GM19043 (cell line): Measurements from ENCODE around the gene CAPN9.

Source experiments
- ATAC-seq: cut with Tn5 transposase; IDR thresholded peaks from one replicate; pipeline ENCODE4 v1.9.1; 2021; ENCODE audit warnings: low read depth; ENCODE audit not compliant: unreplicated experiment

The CAPN9 gene

DNA sequence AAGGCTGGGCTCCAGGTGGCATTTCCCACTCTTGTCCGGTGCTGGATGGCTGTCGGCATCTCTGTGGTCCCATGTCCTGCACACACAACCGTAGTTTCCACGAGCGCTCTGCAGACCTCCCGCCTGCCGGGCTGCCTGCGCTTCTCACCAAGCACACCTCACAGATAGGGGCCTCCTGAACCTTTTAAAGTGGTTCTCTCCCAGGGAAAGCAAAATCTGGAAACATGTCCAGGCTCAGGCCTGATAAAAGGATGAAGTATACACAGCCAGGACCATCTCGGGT is 46.2 kb downstream of the CAPN9 start:
- ATAC-seq = no peak

- no peak for ATAC-seq
These were observed 47.2 kb downstream of the CAPN9 start for GRCh38 chr1:230794431-230794830.

DNA sequence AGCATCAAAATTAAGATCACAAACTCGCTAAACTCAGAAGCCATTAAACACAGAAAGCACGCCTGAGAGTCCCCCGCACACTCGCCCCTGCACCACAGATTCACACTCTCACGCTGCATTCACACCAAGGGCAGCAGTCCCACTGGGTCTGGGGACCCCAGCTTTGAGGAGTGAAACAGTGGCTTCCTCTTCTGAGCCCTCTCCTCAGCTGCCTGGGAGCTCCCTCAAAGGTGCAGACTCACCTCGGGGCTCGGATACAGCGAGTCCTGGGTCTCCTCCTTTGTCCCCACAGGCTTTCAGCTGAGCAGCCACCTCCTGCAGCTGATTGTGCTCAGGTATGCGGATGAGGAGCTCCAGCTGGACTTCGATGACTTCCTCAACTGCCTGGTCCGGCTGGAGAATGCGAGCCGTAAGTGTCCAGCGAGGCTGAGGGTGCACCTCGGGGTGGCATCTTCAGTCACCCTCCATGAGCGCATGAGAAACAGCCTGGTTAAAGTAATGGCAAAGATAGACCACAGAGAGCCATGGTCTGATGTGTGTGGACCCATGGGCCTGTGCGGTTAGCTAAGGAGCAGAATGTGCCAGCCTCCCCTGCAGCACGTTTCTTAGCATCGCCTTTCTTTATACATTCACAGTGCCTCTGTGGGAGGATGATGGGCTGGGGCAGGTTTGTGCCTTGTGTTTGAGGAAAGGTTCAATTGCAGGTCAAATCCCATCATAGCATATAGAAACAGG is 47.9 kb downstream of the CAPN9 start:
- ATAC-seq = no peak

GRCh38 chr1:230796626-230797025 is 49.4 kb downstream of the CAPN9 start:
- no peak for ATAC-seq

DNA sequence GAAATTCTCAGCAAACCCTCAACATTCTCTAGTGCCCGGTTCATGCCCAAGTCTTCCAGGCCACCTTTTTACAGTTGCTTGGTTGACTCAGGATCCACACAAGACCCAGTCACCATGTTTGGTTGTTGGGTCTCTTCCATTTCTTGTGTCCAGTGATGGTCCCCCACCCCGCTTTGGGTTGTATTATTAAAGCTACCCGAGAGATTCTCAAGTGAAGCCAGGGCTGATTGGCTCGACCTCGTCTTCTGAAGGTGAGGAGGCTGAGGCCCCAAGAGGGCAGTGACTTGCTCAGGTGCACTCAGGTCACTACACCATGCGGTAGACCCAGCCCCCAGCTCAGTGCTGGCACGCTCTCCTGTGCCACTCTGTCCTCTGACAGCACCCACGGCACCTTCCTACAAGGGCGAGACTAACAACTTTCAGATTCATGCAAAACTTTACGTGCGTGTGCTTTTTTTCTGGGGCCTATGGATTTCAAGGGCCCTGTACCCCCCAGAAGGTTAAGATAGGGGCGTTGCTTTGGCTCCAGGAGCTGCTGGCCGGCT is 50.3 kb downstream of the CAPN9 start:
- no peak for ATAC-seq

GRCh38 chr1:230797942-230798365 is 50.8 kb downstream of the CAPN9 start:
- no peak for ATAC-seq

- no peak for ATAC-seq
These were observed 51.3 kb downstream of the CAPN9 start for GRCh38 chr1:230798491-230798890.

- no peak for ATAC-seq
These were observed 54.0 kb downstream of the CAPN9 start for GRCh38 chr1:230800891-230801840.

- no peak for ATAC-seq
These were observed 57.2 kb downstream of the CAPN9 start for GRCh38 chr1:230804396-230804795.

DNA sequence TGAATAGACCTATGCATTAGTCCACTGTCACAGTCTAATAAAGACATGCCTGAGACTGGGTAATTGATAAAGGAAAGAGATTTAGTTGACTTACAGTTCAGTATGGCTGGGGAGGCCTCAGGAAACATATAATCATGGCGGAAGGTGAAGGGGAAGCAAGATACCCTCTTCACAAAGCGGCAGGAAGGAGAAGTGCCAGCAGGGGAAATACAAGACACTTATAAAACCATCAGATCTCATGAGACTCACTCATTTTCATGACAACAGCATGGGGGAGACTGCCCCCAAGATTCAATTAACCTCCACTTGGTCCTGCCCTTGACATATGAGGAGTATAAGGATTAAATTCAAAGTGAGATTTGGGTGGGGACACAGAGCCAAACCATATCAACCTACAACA is 59.4 kb downstream of the CAPN9 start:
- no peak for ATAC-seq

- ATAC-seq = no peak
These were observed 59.8 kb downstream of the CAPN9 start for GRCh38 chr1:230807029-230807428.

DNA sequence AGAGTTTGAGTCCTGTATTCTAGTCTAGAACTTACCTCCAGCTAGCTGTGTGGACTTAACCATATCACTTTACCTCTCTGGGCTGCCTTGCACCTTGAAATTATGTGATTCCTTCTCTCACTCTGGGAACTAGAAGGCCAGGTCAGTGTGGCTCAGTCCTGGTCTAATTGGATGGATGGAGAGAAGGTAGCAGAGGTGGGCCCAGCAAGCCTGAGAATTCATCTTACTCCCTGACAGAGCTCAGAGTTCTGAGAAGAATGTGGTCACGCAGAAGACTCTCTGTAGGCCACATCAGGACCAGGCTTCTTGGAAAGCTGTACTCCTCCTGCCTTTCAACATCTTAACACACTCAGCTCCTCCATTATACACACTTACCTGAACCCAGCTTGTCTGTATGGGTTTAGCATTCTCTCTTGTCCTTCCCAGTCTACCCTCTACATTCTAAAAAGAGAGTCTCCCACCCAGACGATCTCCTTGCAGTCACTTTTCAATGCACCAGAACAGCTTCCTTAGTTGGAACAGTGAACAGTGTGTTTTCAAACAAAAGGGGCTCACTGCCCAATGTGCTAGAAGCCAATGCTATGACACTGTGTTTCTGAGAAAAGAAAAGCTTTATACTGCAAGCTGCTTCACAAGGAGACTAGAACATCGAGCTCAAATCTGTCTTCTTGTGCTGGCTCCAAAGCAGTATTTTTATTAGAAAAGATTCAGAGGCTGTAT is 60.5 kb downstream of the CAPN9 start:
- ATAC-seq = no peak

GRCh38 chr1:230808281-230808872 is 61.2 kb downstream of the CAPN9 start:
- ATAC-seq = no peak

GRCh38 chr1:230809256-230809990 is 62.2 kb downstream of the CAPN9 start:
- no peak for ATAC-seq

DNA sequence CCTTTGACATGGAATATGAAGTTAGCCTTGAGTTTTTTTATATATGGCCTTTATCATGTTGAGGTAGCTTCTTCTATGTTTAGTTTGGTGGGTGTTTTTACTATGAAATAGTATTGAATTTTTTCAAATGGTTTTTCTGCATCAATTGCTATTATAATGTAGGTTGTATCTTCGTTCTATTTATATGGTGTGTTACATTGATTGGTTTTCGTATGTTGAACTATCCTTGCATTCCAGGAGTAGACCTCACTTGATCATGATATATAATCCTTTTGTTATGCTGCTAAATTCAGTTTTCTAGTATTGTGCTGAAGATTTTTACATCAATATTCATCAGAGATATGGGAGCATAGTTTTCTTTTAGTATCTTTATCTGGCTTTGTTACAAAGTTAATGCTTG is 65.4 kb downstream of the CAPN9 start:
- no peak for ATAC-seq

DNA sequence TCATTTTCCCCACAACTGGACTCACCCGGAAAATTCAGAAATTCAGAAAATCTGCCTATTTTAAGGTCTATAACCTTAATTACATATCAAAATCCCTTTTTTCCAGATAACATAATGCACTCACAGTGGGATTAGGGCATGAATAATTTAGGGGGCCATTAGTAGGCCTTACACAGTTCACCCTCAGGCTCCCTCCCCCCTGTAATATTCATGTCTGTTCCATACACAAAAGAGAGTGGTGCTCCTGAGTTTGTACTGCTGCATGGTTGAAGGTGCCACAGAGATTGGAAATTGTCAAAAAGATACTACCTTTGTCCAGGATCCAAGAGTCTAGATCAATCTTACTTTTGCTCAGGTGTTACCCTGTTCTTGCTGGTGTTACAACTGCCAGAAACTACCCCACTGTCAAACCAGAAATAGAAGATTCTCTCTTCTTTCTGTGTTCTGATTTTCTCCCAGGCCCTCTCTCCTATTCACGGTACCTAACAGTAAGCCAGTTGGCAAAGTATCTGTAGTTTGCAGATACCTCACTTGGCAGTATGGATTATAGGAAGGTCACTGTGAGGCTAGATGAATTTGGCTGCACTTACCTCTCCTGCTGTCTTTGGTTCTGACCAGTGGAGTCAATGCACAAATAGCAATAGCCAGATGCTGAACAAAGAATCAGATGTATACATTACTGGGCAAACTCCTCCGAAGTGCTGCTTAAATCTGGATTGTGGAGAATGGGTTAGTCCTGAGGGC is 67.9 kb downstream of the CAPN9 start:
- ATAC-seq = no peak

DNA sequence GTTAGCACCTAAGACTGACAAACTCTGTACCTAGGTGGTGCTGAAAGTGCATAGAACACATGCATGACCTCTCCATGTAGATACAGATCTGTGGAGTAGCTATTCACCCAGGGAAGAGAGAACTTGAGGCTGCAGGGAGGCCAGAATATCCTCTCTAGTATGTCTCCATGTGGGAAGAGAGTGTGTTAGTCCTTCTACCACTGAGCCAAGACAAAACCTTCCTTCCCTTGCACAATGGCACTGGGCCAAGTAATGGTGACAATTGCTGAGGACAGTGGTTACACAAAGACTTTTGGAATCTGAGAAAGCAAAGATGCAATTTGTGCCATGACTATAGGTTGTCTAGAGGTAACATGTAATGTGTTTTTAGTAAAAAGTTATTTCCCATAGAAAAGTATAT is 68.8 kb downstream of the CAPN9 start:
- no peak for ATAC-seq

DNA sequence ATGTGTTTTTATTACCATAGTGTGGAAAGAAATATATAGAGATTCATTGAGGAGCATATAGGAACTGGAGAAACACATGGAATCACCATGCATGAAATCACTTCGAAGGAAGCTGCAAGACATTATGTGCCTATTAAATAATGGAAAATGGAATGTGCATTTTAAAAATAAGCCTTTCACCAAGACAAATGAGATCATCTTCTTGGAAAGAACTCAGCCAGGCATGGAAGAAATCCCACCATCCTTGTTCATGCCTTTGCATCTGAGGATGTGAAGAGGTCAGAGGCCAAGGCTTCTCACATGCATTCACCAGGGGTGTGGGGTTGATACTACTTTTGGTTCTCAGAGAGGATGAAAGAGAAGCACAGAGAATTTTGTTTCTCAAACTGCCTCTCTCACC is 71.2 kb downstream of the CAPN9 start:
- ATAC-seq = no peak

- no peak for ATAC-seq
These were observed 71.7 kb downstream of the CAPN9 start for GRCh38 chr1:230818901-230819300.
